Lower leg skin (tissue), 3 donors: ENCODE measurements around the gene METTL15.

Experiments
- CTCF ChIP-seq, 3 donors: fragments of 450-650 bp; IDR thresholded peaks; one replicate each; pipeline ENCODE4 v1.5.1; 2016; ENCODE audit warnings: antibody characterized with exemption in 3 of 3, mild to moderate bottlenecking in 3 of 3, moderate library complexity in 2 of 3
- POLR2A ChIP-seq, 2 donors: fragments of 450-650 bp; IDR thresholded peaks; one replicate each; pipeline ENCODE4 v1.6.1; 2016 to 2017; ENCODE audit warnings: antibody characterized with exemption in 2 of 2, mild to moderate bottlenecking in 1 of 2, moderate library complexity in 1 of 2

- TF ChIP-seq CTCF (IDR thresholded peaks at IDR 0.05), result no peak
- no peak for TF ChIP-seq POLR2A (IDR thresholded peaks at IDR 0.05)
Observed at GRCh38 chr11:28289444-28289843, 181.3 kb downstream of the METTL15 start.
